HG03565 (cell line): Measurements from ENCODE around the gene RAB40C.

Experiments used
- ATAC-seq: cut with Tn5 transposase; IDR thresholded peaks from one replicate; pipeline ENCODE4 v1.9.1; 2021; ENCODE audit warnings: mild to moderate bottlenecking, moderate library complexity; ENCODE audit not compliant: unreplicated experiment

RAB40C gene

DNA sequence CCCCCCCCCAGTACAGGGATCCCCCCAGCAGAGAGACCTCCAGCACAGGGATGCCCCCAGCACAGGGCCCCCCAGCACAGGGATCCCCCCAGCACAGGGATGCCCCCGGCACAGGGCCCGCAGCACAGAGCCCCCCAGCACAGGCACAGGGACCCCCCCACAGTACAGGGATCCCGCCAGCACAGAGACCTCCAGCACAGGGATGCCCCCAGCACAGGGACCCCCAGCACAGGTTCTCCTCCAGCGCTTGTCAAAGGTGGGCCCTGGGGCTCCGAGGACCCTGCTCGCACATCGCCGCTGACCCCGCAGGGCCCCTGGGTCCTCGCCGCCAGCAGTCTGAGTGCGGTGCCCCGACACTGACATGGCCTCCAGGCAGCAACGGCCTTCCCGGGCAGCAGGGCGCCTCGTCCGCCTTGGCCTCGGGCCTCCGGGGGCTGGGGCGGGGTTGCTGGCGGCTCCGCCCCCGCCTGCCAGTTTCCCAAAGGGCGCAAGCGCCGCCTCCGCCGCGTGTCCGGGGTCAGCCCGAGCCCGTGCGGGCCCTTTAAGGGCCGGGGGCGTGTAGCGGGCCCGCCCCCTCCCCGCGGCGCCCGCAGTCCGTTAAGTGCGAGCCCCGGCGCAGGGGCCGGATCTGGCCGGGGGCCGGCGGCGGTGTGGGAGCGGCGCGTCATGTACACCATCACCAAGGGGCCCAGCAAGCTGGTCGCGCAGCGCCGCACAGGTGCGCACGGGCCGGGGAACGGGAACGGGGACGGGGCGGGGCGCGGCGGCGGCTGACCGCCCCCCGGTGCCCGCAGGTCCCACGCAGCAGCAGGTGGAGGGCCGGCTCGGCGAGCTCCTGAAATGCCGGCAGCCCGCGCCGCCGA, 51.7 kb downstream of the RAB40C start, which contains the start of gene MCRIP2:
Gene MCRIP2, plus strand, starts transcription at position 503 of the 863 bp plus-strand sequence. Its CDS starts 164 bp downstream, at position 667.
- ATAC-seq, result peak; percentile 38

DNA sequence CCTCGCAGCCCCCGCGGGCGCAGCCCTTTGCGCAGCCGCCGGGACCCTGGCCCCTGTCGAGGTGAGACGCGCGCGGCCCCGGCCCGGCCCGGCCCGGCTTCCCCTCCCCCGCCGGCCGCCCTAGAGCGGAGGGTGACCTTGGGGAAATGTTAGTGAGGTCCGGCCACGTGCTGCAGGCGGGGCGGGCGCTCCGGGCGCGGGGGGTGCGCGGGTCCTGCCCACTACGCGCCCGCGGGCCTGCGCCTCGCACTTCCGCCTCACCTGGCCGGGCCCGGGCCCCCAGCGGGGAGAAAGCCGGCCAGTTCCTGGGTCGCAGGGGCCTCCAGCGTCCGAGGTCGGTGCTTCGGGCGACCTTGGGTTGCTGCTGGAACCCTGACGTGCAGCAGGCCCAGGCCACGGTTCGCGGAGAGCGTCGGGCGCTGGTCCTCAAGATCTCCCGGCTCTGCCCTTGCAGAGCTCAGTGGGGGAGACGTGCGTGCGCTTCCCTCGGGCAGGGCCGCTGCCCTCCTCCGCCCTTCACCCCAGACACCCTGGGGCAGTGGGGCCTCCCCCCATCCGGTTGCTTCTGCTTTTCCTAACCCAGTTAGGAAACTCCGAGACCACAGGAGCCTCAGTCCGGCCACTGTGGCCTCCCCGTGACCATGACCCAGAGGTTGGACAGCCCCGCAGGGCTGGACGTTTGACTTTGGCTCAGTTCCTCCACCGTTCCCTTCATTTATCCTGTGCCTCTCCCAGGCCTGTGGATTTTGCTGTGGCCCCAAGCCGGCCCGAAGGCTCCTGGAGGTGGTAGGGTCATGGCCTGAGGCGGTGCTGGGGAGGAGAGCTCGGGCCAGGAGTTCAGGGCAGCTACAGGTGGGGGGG, 52.6 kb downstream of the RAB40C start:
- peak; percentile 24 for ATAC-seq

DNA sequence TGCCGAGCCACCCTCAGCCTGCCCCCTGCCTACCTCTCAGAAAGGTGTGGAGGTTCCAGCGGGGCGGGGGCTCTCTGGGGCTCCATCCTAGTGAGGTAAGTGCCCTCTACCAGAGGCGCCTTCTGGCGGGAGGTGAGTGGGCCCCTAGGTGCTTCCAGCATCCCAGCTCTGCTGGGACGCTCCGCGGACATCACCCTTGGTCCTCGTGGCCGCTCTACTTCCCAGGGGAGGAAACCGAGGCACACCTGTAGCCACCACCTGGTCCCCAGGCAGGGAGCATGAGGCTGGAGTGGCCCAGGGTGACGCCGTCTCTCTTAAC, 53.1 kb downstream of the RAB40C start:
- no peak for ATAC-seq

DNA sequence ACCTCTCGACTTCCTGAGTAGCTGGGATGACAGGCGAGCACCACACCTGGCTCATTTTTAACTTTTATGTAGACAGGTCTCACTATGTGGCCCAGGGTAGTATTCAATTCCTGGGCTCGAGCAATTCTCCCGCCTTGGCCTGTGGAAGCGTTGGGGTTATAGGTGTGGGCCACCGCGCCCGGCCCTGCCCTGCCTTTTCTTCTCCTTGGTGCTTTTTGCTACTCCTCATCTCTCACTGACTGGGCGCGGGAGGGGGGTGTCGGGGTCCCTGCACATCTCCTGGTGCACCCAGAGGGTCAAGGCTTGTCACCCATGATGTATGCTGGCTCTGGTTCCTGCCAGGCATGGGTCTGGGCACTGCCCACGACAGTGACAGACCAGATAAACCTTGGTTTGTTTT, 54.7 kb downstream of the RAB40C start:
- no peak for ATAC-seq

DNA sequence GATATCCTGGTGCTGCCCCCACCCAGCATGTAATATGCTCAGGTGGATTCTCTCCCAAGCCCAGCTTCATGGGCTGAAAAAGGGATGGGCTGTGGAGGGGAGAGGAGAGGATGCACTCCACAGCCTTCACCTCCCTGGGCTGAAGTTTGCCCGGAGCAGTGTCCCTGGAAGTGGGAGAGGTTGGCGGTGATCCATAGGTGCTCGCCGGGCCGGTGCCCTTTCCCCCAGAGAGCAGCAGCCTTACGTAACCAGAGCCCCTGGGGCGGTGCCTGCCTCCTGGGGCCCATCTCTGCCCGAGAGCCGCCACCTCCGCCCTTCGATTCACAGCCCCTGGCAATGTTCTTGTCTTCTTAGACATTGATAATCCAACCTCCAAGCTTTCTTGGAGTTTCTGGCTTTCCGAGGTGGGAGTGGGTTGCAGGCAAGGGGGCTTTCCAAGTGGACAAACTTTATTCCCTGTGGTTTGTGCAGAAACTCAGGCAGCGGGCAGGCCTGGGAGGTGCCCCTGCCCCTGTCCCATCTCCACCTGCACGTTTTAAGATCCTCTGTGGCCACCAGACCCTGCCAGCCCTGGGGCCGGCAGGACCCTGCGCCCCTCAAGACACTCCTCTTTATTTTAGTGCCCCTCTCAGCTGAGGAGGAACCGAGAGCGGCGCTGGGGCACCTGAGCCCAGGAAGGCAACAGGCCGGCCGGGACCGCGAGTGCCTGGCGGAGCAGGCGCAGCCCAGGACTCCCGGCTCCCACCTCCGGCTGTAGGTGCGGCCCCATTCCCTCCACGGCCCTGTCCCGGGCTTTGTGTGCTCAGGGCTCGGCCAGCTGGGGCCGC, 56.2 kb downstream of the RAB40C start:
- ATAC-seq, result no peak

DNA sequence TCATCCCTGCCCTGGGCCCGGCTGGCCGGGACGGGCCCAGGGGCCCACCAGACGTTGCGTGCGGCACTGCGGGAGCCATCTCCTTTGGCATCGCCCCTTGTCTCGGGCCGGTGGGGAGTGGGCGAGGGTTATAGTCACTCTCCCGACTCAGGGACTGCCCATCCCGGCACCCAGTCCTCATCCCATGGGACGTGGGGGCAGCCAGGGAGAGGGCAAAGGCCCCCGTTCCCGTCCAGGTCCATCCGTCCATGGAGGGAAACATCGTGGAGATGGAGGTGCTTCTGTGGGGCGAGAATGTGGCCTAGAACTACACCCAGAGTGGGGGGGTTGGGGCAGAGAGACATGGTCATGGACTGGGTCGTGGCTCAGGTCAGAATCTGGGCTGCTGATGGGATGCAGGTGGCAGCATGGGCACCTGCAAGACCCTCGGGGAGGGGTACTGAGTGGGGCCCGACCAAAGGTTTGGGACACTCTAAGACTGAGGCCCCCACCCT, 56.9 kb downstream of the RAB40C start:
- ATAC-seq, result no peak

DNA sequence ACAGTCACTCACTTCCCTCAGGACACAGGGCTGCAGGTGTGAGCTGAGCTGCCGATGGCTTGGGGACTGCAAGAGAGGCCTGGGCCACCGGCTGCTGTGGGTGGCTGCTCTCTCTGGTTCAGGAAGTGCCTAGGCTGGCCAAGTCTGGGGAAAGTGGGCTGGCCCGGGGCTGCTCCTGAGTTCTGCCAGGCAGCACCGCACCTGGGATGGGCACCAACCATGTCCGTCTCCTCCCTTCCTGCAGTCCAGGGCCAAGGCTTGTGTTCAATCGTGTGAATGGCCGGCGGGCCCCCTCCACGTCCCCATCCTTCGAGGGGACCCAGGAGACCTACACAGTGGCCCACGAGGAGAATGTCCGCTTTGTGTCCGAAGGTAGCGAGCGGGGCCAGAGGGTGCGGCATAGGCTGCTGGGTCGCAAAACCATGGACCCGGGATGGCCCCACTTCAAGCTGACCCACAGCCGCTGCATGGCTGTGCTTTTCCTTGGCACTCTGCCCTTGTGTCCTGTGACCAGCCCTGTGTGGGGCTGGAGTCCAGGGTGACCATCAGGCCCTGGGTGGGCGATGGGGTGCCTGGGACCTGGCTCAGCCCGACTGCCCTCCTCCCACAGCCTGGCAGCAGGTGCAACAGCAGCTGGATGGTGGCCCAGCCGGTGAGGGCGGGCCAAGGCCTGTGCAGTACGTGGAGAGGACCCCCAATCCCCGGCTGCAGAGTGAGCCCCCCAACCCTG, 57.5 kb downstream of the RAB40C start:
- ATAC-seq, result no peak

DNA sequence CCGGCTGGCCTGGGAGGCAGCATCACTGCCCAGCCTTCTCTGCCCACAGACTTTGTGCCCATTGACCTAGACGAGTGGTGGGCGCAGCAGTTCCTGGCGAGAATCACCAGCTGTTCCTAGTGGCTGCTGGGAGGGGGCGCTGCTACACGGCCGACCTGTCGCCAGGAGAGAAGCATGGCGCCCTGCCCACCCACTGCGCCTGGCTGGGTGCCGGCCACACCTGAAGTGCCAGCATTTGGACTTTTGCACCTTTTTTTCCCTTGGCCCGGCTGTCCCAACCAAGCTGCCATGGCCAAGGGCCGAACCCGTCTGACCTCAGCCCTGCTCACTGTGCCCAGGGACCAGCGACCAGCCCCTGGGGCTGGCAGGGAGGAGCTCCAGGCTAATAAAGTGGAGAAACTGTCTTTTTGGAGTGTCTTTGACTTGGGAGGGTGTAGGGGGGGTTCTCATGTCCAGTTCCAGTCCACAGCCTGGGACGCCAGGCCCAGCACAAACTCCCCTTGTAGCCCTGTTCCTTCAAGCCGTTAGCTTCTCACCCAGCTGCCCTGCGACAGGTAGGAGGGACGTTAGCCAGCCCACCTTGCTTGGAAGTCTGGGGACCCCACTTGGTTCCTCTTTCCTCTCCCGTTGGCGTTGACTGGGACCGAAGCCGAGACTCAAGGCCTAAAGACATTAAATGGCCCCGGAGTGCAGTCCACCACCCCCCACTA, 58.4 kb downstream of the RAB40C start:
- ATAC-seq, result no peak

DNA sequence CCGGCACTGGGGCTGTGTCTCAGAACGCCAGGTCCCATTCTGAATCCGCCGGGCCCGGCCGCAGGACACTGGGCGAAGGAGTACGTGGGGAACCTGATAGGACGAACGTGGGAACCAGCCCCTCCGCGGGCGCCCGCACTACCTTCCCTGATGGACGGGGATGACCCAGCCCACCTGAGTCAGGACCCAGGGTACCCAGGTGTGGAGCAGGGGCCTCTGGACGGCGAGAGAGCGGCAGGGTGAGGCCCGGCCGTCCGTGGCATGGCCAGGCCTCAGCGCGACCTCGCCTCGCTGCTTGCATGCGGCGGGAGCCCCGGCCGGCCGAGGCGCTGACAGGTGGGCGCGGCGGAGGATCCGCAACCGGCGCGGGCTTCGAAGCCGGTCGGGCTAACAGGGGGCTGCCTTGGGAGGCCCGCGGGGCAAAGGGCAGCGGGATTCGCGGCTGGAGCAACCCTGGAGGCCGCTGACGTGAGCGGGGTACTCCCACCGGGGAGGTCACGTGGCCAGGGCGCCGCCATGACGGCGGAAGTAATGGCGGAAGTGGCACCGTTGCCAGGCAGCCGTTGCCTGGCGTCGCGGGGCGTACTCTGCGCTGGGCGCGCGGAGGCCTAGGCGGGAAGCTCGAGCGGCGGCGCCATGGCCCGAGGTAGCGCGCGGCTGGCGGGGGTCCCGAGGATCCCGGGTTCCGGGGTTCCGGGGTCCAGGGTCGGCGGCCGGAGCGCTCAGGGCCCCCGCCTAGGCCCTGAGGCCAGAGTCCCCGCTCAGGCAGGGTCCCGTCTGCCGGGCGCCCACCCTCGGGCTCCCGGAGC, 59.1 kb downstream of the RAB40C start, which contains the start of gene WDR90:
Gene WDR90, plus strand, starts transcription at position 585 of the 809 bp plus-strand sequence. Its CDS starts 52 bp downstream, at position 637.
- peak; percentile 76 for ATAC-seq

DNA sequence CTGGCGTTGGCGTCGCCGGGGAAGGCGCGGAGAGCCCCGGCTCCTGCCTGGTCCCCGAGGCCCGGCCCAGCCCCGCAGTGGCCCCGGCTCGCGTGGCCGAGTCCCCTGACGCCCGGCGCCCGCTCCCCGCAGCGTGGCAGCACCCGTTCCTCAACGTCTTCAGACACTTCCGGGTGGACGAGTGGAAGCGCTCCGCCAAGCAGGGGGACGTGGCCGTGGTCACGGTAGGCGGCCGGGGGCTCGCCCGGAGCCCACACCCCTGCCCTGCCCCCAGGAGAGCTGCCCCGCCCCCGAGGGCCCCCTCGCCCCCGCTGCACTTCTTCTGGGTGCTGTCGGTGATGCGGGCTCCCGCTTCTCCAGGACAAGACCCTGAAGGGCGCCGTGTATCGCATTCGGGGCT, 59.8 kb downstream of the RAB40C start:
- ATAC-seq, result peak; percentile 9

DNA sequence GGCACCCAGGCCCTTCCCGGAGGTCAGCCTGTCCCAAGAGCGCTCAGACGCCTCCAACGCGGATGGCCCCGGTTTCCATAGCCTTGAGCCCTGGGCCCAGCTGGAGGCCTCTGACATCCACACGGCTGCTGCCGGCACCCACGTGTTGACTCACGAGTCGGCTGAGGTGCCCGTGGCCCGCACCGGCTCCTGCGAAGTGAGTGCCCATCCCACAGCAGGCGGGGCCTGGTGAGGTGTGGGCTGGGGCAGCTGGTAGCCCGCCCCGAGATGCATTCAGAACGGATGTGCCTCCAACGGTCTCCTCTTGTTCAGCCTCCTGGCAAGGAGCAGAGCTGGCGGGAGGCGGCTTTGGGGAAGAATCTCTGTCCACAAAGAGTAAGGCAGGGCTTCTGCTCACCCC, 62.0 kb downstream of the RAB40C start:
- no peak for ATAC-seq

DNA sequence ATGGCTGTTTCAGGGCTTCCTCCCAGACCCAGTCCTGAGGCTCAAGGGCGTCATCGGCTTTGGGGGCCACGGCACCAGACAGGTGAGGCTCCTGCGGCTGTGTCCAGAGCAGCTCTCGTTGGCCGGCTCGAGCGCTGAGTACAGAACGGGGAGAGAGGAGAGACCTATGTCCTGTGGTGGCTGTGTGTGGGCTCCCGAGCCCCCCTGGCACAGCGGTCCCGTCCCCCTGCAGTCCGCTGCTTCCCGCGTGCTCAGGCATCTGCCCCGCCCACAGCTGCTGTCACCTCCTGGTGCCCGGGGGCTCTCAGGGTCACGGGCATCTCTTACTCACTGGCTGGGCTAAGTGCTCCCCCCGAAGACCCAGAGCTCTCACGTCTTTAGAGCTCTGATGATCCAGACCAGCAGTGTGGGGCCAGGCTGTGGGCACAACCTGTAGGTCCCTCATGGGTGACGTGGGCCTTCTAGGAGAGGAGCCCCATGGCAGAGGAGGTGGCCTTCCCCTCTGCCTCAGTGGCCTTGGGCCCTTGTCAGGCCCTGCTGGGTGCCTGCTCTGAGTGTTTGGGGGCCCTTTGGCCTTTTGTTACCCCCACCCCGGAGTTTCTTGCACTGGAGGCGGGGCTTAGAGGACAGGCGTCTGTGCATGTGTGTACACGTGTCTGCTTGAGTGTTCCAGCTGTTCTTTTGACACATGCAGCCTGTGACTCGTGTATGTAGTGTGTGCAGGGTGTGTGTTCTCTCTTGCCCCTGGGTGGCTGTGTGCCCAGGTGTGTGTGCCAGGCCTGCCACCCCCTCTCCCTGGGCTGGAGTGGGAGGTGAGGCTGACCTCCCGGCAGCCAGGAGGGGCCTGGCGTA, 62.8 kb downstream of the RAB40C start:
- ATAC-seq, result no peak

DNA sequence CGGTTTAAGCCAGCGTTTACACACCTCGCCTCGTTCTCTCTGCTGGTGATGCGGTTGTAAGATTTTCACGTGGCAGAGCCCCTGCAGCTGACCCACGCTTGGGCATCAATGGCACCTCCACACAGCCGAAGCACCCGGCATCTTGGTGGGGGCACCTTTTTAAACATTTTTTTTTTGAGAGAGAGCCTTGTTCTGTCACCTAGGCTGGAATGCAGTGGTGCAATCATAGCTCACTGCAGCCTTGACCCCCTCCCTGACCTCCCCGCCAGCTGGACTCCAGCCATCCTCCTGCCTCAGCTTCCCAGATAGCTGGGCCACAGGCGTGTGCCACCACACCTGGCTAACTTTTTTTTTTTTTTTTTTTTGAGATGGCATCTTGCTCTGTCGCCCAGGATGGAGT, 64.2 kb downstream of the RAB40C start:
- ATAC-seq, result no peak

DNA sequence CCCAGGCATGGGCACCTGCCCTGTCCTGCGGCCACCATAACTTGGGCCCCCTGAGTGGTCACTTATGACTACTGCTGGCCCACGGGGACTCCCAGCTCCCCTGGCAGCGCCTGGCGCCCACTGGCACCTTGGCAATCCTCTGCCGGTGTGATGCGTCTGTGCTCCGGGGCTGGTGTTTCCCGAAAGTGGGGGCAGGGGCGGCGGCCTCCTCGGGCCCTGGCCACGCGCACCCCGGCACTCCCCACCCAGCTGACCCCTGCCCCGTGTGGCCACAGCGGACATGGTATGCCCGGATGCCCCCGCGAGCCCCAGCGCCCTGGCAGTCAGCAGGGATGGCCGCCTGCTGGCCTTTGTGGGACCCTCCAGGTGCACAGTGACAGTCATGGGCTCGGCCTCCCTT, 67.6 kb downstream of the RAB40C start:
- no peak for ATAC-seq

DNA sequence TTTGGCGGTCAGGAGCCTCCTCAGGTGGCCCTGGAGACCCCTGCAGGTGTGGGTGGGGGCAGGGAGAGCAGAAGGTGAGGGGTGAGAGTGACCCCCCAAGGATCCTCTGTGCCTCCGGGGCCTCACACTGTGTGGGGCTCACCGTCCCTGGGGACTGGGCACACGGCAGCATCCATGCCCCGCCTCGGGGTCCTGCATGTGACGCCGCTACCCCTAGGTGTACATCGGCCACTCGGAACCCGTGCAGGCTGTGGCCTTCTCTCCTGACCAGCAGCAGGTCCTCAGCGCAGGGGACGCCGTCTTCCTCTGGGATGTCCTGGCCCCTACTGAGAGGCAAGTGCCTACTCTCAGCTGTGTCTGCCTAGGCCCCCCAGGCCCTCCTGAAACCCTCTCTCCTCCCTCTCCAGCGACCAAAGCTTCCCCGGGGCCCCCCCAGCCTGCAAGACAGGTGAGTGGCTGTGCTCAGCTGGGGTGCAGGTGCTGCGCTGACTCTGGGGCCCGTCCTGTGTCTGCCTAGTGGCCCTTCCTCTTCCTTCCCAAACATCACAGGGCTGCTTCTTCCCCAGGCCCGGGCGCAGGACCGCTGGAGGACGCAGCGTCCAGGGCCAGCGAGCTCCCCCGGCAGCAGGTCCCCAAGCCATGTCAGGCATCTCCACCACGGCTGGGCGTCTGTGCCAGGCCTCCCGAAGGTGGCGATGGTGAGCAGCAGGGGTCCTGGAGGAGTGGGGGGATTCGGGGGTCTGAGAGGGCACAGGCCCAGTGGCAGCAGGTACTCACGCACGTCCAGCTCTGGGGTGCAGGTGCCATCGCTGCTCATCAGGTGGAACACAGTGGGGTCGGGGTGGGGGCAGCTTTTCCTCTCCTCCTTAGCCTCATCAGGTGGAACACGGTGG, 69.1 kb downstream of the RAB40C start:
- no peak for ATAC-seq

DNA sequence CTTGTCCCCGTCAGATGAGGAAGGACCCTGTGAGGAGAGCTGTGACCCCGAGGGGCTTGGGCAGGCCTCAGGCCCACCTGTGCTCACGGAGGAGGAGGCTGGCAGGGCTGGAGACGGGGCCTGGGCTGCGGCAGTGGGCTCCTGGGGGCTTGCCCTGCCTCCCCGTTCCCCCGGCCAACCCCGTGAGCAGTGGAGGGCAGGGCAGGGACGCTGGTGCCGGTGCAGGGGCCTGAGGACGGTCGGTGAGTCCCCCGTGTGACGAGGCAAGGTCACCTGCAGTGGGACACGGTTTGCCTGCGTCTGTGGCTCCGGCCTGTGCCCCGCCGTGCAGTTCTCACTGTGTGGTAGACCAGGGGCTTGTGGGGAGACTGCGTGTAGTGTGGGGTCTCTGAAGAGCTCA, 69.8 kb downstream of the RAB40C start:
- ATAC-seq, result no peak

DNA sequence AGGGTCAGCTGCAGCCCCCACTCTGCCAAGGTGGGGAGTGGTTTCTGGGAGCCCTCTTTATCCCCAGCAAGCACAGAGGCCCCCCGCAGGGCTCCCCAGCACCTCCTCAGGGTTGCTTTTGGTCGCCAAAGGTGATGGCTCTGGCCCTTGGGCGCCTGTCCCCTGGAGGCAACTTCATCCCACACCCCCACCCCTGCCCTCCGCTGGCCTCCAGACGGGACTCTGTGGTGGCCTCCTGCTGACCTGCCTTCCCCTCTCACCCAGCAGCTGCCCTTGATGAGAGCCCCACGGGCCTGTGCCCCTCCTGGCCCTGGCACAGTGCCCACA, 70.2 kb downstream of the RAB40C start:
- ATAC-seq, result no peak
